Ovary (tissue), 3 donors: ENCODE results near the gene IL1R1.

Experiments
- EP300 ChIP-seq: sonication (generic); formaldehyde crosslinking; IDR thresholded peaks from one replicate; pipeline ENCODE4 v1.6.1; 2017; ENCODE audit warnings: antibody characterized with exemption
- POLR2A ChIP-seq: fragments of 450-650 bp; IDR thresholded peaks from one replicate; pipeline ENCODE4 v1.6.1; 2017; ENCODE audit warnings: antibody characterized with exemption, mild to moderate bottlenecking, moderate library complexity
- TF ChIP-seq, protein P1 (sequence below), 3 donors: fragments of 450-650 bp in 2 of 3; fragments of 200-600 bp in 1 of 3; IDR thresholded peaks; one replicate each; pipeline versions ENCODE4 v1.5.1 to v1.8.0; 2016 to 2022; ENCODE audit warnings: antibody characterized with exemption in 3 of 3, mild to moderate bottlenecking in 1 of 3
- donor health status: DM: no; HTN: no; CAD: no.

- TF ChIP-seq, protein P1, sequence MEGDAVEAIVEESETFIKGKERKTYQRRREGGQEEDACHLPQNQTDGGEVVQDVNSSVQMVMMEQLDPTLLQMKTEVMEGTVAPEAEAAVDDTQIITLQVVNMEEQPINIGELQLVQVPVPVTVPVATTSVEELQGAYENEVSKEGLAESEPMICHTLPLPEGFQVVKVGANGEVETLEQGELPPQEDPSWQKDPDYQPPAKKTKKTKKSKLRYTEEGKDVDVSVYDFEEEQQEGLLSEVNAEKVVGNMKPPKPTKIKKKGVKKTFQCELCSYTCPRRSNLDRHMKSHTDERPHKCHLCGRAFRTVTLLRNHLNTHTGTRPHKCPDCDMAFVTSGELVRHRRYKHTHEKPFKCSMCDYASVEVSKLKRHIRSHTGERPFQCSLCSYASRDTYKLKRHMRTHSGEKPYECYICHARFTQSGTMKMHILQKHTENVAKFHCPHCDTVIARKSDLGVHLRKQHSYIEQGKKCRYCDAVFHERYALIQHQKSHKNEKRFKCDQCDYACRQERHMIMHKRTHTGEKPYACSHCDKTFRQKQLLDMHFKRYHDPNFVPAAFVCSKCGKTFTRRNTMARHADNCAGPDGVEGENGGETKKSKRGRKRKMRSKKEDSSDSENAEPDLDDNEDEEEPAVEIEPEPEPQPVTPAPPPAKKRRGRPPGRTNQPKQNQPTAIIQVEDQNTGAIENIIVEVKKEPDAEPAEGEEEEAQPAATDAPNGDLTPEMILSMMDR (IDR thresholded peaks at IDR 0.05): no peak
- TF ChIP-seq EP300 (no peak), POLR2A (no peak)
These were observed 34.8 kb upstream of the IL1R1 start for GRCh38 chr2:102107741-102108070.
